ENCODE data around the gene FBLL1. TPM values are rescaled to one million over a fixed set of nuclear protein-coding genes. Genes with fewer than 3 reads are reported as not detected.
A peak's percentile ranks its signal among the peaks of the same experiment; 100 is the strongest.

Gene FBLL1
- total RNA-seq, 1 donor from 2014 or later, result not detected

DNA sequence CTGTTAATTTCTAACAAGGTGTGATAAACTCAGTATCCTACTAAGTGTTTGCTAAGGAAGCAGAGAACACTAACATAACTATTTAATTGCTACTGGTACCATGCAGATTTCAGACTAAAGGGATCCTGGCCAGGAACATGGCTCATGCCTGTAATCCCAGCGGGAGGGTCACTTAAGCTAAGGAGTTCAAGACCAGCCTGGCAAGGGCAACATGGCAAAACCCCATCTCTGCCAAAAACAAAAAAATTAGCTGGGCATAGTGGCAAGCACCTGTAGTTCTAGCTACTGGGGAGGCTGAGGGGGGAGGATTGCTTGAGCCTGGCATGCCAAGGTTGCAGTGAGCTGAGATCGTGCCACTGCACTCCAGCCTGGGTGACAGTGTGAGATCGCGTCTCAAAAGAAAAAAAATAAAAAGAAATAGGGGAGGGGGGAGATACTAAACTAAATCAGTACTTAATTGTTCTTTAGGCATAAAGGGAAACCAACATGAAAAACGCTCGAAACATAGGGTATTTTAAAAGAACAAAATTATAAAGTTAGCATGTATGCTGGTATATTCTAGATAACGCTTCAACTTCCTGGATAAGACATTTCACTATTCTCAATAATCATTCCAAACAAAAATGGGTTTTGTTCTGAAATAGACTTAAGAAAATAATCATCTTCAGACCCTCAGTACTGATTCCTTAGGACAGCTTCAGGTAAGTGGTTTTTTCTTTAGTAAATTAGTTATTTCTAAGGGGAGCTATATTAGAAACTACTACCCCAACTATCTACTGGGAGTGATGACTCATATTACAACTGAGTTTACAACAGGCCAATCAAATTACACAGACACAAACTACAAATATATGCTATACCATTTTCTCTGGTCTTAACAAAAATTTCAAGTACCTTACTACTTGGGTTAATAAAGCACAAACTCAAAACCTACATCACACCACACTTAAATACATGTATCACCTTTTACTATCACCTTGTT, 46.6 kb downstream of the FBLL1 start:
- H3K27ac ChIP-seq, result no peak overlapping the region
- H3K9me3 ChIP-seq, result no peaks in the 10 kb centered on the region
- TF ChIP-seq, protein P1, sequence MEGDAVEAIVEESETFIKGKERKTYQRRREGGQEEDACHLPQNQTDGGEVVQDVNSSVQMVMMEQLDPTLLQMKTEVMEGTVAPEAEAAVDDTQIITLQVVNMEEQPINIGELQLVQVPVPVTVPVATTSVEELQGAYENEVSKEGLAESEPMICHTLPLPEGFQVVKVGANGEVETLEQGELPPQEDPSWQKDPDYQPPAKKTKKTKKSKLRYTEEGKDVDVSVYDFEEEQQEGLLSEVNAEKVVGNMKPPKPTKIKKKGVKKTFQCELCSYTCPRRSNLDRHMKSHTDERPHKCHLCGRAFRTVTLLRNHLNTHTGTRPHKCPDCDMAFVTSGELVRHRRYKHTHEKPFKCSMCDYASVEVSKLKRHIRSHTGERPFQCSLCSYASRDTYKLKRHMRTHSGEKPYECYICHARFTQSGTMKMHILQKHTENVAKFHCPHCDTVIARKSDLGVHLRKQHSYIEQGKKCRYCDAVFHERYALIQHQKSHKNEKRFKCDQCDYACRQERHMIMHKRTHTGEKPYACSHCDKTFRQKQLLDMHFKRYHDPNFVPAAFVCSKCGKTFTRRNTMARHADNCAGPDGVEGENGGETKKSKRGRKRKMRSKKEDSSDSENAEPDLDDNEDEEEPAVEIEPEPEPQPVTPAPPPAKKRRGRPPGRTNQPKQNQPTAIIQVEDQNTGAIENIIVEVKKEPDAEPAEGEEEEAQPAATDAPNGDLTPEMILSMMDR (IDR thresholded peaks at IDR 0.05), result no peak
- DNase-seq, result no peak
- no peaks in the 10 kb centered on the region for H3K36me3 ChIP-seq
- H3K27me3 ChIP-seq (ENCODE audit: low read depth), result no peaks in the 10 kb centered on the region
- H3K4me3 ChIP-seq, result no peak overlapping the region
- intact Hi-C loops (cut with DNase I), result no loop called here
- no peak for ATAC-seq
- H3K4me1 ChIP-seq, result peaks cover 33% of the 10 kb centered on the region

DNA sequence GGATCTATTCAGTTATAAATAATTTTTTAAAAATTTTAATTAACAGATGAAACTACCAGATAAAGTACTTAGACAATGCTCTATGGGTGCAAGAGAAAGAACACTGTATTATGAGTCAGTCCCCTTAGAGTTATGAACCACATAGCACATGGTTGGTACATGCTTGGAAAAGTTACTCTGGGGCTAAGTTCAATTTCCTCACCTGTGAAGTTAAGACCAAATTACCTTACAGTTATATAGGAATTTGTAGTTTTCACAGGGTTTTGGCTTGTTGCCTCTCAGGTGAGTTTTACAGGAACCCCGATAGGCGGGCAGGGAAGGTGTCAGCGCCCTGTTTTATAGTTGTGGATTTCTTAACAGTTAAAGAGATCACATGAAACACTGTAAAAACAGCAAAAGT, 48.9 kb downstream of the FBLL1 start:
- intact Hi-C loops (cut with DNase I), result no loop called here
- Histone ChIP-seq H3K27ac (no peak overlapping the region), H3K36me3 (no peaks in the 10 kb centered on the region), H3K9me3 (no peaks in the 10 kb centered on the region), H3K4me1 (peaks cover 33% of the 10 kb centered on the region), H3K27me3 (ENCODE audit: low read depth) (no peaks in the 10 kb centered on the region), H3K4me3 (peak overlapping the region; percentile 84)
- TF ChIP-seq, protein P1 (IDR thresholded peaks at IDR 0.05), result no peak
- no peak for ATAC-seq
- no peak for DNase-seq

DNA sequence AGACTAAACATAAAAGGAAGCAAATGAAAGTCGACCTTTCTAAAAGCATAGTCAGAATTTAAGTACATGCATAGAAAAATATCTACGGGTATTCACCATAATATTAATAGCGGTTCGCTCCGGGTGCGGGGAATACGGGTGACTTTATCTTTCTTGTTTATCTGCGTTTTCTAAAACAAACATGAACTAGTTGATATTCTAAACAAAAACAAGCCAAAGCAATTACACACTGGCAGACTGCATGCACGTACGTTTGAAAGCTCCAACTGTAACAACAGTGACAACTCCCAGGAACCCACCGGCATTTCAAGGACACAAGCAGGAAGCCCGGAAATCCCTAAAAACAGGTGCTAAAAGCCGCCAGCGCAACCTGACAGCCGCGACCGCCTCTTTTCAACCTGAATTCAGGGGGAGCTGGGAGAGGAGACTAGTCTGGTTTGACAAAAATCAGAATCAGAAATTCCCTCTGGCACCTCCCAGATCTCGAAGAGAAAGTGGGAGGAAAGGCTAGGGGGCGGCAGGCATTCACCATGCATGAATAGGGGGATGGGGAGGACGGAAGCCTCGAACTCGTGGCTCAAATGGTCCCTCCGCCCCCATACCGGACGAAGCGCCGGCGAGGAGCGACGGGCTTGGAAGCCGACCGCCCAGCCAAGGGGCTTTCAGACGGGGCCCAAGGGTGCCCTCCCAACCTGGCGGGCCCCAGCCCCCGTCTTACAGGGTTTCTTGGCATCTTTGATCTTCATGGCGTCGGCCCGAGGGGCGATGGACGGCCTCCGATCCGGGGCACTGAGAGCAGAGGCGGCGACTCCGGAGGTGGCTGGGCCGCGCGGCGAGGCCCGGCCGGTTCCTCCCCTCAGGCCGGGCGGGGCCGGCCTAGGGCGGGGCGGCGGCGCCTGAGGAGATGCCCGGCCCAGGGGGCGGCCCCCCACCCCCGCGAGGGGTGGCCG, 49.7 kb downstream of the FBLL1 start, which contains the start of gene PANK3:
PANK3 (minus strand) TSS at position 831 of the 950 bp plus-strand sequence; CDS start at position 746, 85 bp downstream.
- DNase-seq (no peak), ATAC-seq (peak; percentile 94)
- intact Hi-C loops (cut with DNase I), result no loop called here
- peak within 1 kb of the TSS; percentile 84 for H3K4me3 ChIP-seq
- H3K4me1 ChIP-seq, result peaks cover 33% of the 10 kb centered on the region
- H3K36me3 ChIP-seq, result no peaks in the 10 kb centered on the region
- H3K27ac ChIP-seq, result peak within 1 kb of the TSS; percentile 93
- TF ChIP-seq, protein P1 (IDR thresholded peaks at IDR 0.05), result no peak
- H3K9me3 ChIP-seq, result no peaks in the 10 kb centered on the region
- no peaks in the 10 kb centered on the region for H3K27me3 ChIP-seq (ENCODE audit: low read depth)

DNA sequence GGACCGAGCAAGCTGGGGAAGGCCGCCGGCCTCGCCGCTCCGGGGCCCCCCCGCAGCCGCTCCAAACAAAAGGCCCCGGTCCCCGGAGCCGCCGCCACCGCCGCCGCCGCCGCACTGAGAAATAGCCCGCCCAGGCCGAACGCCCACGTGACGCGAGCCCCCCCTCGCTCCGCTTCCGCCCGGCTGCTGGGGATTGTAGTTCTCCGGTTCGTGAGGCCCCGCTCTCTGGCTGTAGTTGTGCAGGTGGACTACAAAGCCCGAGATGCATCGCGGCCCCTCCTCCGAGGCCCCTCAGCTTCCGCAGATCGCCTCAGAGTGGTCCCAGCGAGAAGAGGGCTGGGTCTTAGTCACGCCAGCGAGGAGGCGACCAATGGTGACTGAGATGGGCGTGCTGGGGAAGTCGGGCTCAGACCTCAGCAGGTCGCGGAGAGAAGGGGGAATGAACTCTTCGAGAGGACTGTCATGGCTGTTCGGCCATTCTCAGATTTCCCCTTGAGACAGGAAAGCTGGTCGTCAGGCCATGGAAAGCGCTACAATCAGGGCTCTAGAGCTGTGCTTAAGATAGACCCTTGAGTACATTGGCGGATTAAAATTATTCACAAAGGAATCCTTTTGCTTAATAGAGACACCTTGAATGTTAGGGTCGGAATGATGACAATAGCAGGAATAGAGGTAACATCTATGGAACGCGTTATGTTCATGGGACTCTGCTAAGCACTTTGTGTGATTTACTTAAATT, 50.6 kb downstream of the FBLL1 start:
- Histone ChIP-seq H3K36me3 (no peaks in the 10 kb centered on the region), H3K4me1 (peaks cover 33% of the 10 kb centered on the region), H3K27me3 (ENCODE audit: low read depth) (no peaks in the 10 kb centered on the region), H3K4me3 (peak overlapping the region; percentile 84), H3K27ac (peak overlapping the region; percentile 93), H3K9me3 (no peaks in the 10 kb centered on the region)
- peak; percentile 98 to 99 for ATAC-seq
- TF ChIP-seq, protein P1 (IDR thresholded peaks at IDR 0.05), result no peak
- intact Hi-C loops (cut with DNase I), result no loop called here
- peak; percentile 99 for DNase-seq

DNA sequence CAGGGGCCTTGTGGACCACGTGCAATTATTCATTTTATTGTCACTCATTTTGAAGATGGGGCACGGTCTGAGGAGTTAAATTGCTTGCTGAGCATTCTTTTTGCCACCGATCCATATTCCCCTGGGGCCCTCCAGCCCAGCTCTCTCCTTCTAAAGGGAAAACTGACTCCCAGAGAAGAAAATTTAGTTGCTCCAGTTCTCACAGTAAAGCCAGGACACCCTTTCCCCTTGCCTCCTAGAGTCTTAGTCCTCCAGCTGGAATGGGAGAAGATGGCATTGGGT, 51.1 kb downstream of the FBLL1 start:
- peaks cover 33% of the 10 kb centered on the region for H3K4me1 ChIP-seq
- ATAC-seq, result no peak
- H3K27ac ChIP-seq, result peak overlapping the region; percentile 93
- TF ChIP-seq, protein P1 (IDR thresholded peaks at IDR 0.05), result no peak
- no peak for DNase-seq
- no peaks in the 10 kb centered on the region for H3K9me3 ChIP-seq
- intact Hi-C loops (cut with DNase I), result no loop called here
- H3K27me3 ChIP-seq (ENCODE audit: low read depth), result no peaks in the 10 kb centered on the region
- no peaks in the 10 kb centered on the region for H3K36me3 ChIP-seq
- peak overlapping the region; percentile 84 for H3K4me3 ChIP-seq
